ENCODE results near the gene GPR15LG.

- no peak for TF ChIP-seq CTCF (IDR thresholded peaks at IDR 0.05; ENCODE audit: extremely low read depth in 1 of 2, insufficient read depth in 1 of 2, low read depth in 1 of 2, low read length in 2 of 2)
- TF ChIP-seq JUN (IDR thresholded peaks at IDR 0.05; ENCODE audit: borderline replicate concordance, insufficient read depth, insufficient read length, low read depth) = no peak
Observed at GRCh38 chr10:84208023-84208422, 34.4 kb downstream of the GPR15LG start.

All from endothelial cell of umbilical vein (primary cell).